HG03159 (cell line): Measurements from ENCODE around the gene SSC5D.
"Not testable (repeated sequence)": the region's sequence is repeated elsewhere in the genome, so short reads cannot be mapped to it uniquely, and the experiment has no call there.

Source experiments
- ATAC-seq: cut with Tn5 transposase; IDR thresholded peaks from one replicate; pipeline ENCODE4 v1.9.1; 2021; ENCODE audit warnings: mild to moderate bottlenecking, moderate library complexity; ENCODE audit not compliant: unreplicated experiment

SSC5D gene

GRCh38 chr19:55502197-55502952 lies 14.1 kb downstream of the SSC5D start:
- ATAC-seq, result no peak

- ATAC-seq, result no peak
Observed at GRCh38 chr19:55503157-55503501, 14.9 kb downstream of the SSC5D start.

- peak; percentile 90 for ATAC-seq
Observed at GRCh38 chr19:55503502-55504251, 15.4 kb downstream of the SSC5D start.

- ATAC-seq, result no peak
Observed at GRCh38 chr19:55504252-55504603, 16.0 kb downstream of the SSC5D start.

GRCh38 chr19:55504981-55505380 lies 16.7 kb downstream of the SSC5D start:
- no peak for ATAC-seq

GRCh38 chr19:55508120-55508519 lies 19.9 kb downstream of the SSC5D start:
- ATAC-seq, result no peak

GRCh38 chr19:55516878-55517620 lies 28.8 kb downstream of the SSC5D start:
- ATAC-seq, result peak; percentile 99

GRCh38 chr19:55519451-55520311 lies 31.4 kb downstream of the SSC5D start:
- no peak for ATAC-seq

GRCh38 chr19:55520691-55521292 lies 32.6 kb downstream of the SSC5D start:
- ATAC-seq, result no peak

- no peak for ATAC-seq
Observed at GRCh38 chr19:55525289-55526101, 37.3 kb downstream of the SSC5D start.

GRCh38 chr19:55526216-55527196 lies 38.3 kb downstream of the SSC5D start:
- no peak for ATAC-seq

- no peak for ATAC-seq
Observed at GRCh38 chr19:55527197-55528029, 39.2 kb downstream of the SSC5D start.

- ATAC-seq, result no peak
Observed at GRCh38 chr19:55528030-55528803, 40.0 kb downstream of the SSC5D start.

- no peak for ATAC-seq
Observed at GRCh38 chr19:55529636-55530234, 41.5 kb downstream of the SSC5D start.

GRCh38 chr19:55530996-55531395 lies 42.8 kb downstream of the SSC5D start:
- ATAC-seq, result no peak

GRCh38 chr19:55534280-55534679 lies 46.0 kb downstream of the SSC5D start:
- not testable (repeated sequence) for ATAC-seq
